BJ (cell line): Measurements from ENCODE around the gene SNX5. TPM values are rescaled to one million over a fixed set of nuclear protein-coding genes. Genes with fewer than 3 reads are reported as not detected.

Source experiments
- CTCF ChIA-PET: fragments of 350-600 bp; formaldehyde crosslinking; extraction: SDS; loops from one replicate; lab custom pipeline; 2021; ENCODE audit warnings: antibody characterized with exemption, inconsistent platforms; lab: Yijun Ruan, JAX
- POLR2A ChIA-PET: fragments of 300-600 bp; sonication (Branson Sonifier 250); formaldehyde crosslinking; extraction: SDS; loops from one replicate; lab custom pipeline; 2021; ENCODE audit warnings: antibody characterized with exemption; lab: Charles Lee
- DNase-seq: peaks from one replicate; pipeline ENCODE4 v3.0.0-alpha.2; 2011; ENCODE audit warnings: low read depth
- H3K27me3 ChIP-seq: 2 replicates; pipeline ENCODE4 v1.6.0; 2011; ENCODE audit warnings: low read length; ENCODE audit not compliant: control insufficient read depth, insufficient read depth
- H3K36me3 ChIP-seq: 2 replicates; pipeline ENCODE4 v1.5.1; 2011; ENCODE audit warnings: low read length; ENCODE audit not compliant: control insufficient read depth, insufficient read depth
- H3K4me3 ChIP-seq: 2 replicates; pipeline ENCODE4 v1.5.1; 2011; ENCODE audit warnings: low read depth, mild to moderate bottlenecking, control low read depth, low read length
- polyA plus RNA-seq: library from polyadenylated mRNA; depleted of rRNA; stranded (reverse); fragments of >200 nt; gene quantifications from 2 replicates; pipeline ENCODE4 v1.2.3, GENCODE V29; 2011
- TF ChIP-seq, protein P1 (sequence below): IDR thresholded peaks from 2 replicates; pipeline ENCODE4 v1.5.1; 2011; ENCODE audit warnings: low read depth, mild to moderate bottlenecking, control low read depth, inconsistent platforms, low read length, moderate library complexity; ENCODE audit not compliant: insufficient read depth

The SNX5 gene
- polyA plus RNA-seq, 1 experiment, result 52.7 TPM

DNA sequence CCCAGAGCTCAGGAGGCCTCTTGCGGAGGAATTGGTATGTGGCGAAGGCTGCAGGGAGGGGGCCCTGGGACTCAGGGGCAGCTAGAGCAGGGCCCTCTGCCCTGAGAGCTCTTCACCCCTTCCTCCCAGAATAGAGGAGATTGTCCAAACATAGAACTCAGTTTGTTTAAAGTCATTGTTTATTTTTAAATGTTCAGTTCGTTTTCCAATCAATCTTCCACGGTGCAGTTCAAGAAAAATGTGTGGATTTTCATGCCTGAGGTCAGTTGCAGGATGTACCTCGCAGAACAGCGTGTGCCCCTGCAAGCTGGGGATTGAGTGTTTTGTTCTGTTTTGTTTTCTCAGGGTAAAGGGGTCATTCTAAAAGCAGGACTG, 37.4 kb upstream of the SNX5 start:
- no peaks in the 10 kb centered on the region for H3K36me3 ChIP-seq
- POLR2A ChIA-PET, result no interaction called here
- no peak overlapping the region for H3K4me3 ChIP-seq
- TF ChIP-seq, protein P1, sequence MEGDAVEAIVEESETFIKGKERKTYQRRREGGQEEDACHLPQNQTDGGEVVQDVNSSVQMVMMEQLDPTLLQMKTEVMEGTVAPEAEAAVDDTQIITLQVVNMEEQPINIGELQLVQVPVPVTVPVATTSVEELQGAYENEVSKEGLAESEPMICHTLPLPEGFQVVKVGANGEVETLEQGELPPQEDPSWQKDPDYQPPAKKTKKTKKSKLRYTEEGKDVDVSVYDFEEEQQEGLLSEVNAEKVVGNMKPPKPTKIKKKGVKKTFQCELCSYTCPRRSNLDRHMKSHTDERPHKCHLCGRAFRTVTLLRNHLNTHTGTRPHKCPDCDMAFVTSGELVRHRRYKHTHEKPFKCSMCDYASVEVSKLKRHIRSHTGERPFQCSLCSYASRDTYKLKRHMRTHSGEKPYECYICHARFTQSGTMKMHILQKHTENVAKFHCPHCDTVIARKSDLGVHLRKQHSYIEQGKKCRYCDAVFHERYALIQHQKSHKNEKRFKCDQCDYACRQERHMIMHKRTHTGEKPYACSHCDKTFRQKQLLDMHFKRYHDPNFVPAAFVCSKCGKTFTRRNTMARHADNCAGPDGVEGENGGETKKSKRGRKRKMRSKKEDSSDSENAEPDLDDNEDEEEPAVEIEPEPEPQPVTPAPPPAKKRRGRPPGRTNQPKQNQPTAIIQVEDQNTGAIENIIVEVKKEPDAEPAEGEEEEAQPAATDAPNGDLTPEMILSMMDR, result no peak
- CTCF ChIA-PET, result interaction anchor here (0.6 to 1.3 kb wide), 2 partner anchors 9 to 11 kb away, joined by 3 read pairs; no protein-coding TSS in a partner anchor
- H3K27me3 ChIP-seq, result peaks cover 2% of the 10 kb centered on the region
- DNase-seq, result no peak

DNA sequence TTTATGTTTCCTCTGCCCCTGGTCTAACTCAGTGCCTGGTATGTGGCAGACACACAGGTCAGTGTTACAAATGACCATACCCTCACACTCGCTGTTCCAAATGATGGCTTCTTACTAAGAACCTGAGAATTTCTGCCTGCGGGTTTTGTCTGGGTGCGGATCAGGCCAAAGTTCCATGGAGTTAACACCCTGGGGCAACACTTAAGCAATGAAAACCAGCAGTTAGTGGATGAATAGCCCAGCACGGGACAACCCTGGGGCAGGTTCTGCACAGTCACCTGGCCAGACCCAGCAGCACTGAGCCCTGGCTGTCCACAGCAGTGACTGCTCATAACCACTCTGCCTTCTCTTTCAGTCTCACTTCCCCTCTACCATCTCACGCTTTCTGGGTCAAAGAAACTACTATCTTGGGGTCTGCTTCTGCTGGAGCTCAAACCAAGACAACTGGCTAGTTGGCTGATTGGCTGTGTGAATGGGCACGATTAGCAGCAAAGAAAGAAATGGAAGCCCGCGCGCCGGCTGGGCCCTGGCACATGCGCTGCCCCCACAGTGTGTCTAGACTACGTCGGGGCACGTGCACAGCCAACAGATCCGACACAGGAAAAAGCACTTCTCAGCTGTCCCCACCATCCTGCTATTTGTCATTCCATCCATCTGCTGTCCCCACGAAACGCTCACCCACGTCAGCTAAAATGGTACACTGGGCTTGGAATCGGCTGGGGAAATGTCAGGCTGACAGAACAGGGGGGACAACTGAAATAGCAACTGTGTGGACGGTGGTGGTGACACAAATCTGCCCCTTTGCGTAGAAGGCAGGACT, 36.8 kb upstream of the SNX5 start:
- peaks cover 2% of the 10 kb centered on the region for H3K27me3 ChIP-seq
- ChIA-PET POLR2A (no interaction called here), CTCF (interaction anchor here (0.6 to 1.3 kb wide), 4 partner anchors 9 to 270 kb away, joined by 3 read pairs; no protein-coding TSS in a partner anchor)
- no peaks in the 10 kb centered on the region for H3K36me3 ChIP-seq
- DNase-seq, result no peak
- no peak overlapping the region for H3K4me3 ChIP-seq
- TF ChIP-seq, protein P1, result no peak

DNA sequence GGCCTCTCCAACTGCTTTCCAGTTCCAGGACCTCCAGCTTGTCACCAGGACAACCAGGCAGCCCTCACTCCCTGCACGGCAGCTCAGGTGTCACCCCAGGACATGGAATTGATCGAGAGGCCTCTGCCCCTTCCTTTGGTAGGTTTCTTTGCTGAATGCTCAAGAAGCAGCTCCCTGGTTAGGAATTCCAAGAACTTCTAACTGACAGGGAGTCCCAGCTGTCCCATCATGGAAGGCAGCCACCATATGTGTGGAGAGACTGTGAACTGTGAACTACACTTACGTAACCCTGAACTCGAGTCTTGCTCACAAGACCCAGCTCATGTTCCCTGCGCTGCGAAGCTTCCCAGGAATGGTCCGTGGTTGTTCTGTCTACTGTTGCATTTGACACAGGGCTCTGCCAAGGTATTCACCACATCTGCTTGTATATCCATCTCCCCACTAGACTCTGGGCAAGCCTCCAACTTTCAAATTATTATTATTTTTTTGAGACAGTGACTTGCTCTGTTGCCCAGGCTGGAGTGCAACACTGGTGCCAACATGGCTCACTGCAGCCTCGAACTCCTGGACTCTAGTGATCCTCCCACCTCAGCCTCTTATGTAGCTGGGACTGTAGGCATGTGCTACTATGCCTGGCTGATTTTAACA, 35.9 kb upstream of the SNX5 start:
- CTCF ChIA-PET, result interaction anchor here (1.2 to 1.3 kb wide), 2 partner anchors 8 to 271 kb away, joined by 3 read pairs; no protein-coding TSS in a partner anchor
- POLR2A ChIA-PET, result no interaction called here
- DNase-seq, result no peak
- Histone ChIP-seq H3K36me3 (no peaks in the 10 kb centered on the region), H3K27me3 (peaks cover 2% of the 10 kb centered on the region), H3K4me3 (no peak overlapping the region)
- TF ChIP-seq, protein P1, result no peak

DNA sequence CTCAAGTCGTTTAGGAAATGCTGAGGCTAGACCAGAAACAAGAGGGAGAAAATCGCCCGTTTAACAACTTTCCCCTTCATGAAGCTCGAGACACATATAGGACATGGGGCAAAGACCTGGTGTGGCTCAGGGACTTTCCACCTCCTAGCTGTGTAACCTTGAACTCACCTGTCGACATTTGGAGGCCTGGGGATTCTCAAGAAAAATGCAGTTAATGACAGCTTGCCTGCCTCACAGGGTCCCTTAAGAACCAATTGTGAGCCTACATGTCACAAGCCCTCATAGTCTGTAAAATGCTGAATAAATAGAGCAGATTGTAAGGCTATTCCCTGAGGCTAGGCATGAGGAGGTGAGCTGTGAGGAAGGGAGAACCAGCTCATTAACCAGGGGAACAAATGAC, 35.3 kb upstream of the SNX5 start:
- DNase-seq, result no peak
- no peak overlapping the region for H3K4me3 ChIP-seq
- peaks cover 4% of the 10 kb centered on the region for H3K27me3 ChIP-seq
- ChIA-PET POLR2A (no interaction called here), CTCF (interaction anchor here (1.2 to 1.3 kb wide), 2 partner anchors 7 to 272 kb away, joined by 3 read pairs; no protein-coding TSS in a partner anchor)
- TF ChIP-seq, protein P1, result no peak
- no peaks in the 10 kb centered on the region for H3K36me3 ChIP-seq
